Measurements from ENCODE around the gene TNIK. TPM values are rescaled to one million over a fixed set of nuclear protein-coding genes. Genes with fewer than 3 reads are reported as not detected.

The TNIK gene
- total RNA-seq, 1 experiment from 2014 or later, result 0.69 TPM

GRCh38 chr3:171127611-171128010, 332.6 kb downstream of the TNIK start:
- Histone ChIP-seq H3K4me1 (ENCODE audit: insufficient read depth, low read length, poor library complexity, severe bottlenecking) (no peaks in the 10 kb centered on the region), H3K36me3 (ENCODE audit: insufficient read depth, low read length, poor library complexity, severe bottlenecking) (no peaks in the 10 kb centered on the region), H3K4me3 (ENCODE audit: low read depth, low read length, poor library complexity, severe bottlenecking) (no peak overlapping the region), H3K27ac (ENCODE audit: low read depth, low read length, poor library complexity, severe bottlenecking) (no peak overlapping the region), H3K27me3 (replicated peaks; ENCODE audit: insufficient read depth, low read depth, low read length, poor library complexity) (no peaks in the 10 kb centered on the region), H3K9me3 (ENCODE audit: low read depth, low read length, poor library complexity, severe bottlenecking) (no peaks in the 10 kb centered on the region)
- BruUV-seq (replicated peaks), result no TSS peak
- TF ChIP-seq EZH2 (IDR thresholded peaks at IDR 0.05; ENCODE audit: borderline replicate concordance, low read depth, low read length, poor library complexity, severe bottlenecking), result no peak
- TF ChIP-seq, protein P1, sequence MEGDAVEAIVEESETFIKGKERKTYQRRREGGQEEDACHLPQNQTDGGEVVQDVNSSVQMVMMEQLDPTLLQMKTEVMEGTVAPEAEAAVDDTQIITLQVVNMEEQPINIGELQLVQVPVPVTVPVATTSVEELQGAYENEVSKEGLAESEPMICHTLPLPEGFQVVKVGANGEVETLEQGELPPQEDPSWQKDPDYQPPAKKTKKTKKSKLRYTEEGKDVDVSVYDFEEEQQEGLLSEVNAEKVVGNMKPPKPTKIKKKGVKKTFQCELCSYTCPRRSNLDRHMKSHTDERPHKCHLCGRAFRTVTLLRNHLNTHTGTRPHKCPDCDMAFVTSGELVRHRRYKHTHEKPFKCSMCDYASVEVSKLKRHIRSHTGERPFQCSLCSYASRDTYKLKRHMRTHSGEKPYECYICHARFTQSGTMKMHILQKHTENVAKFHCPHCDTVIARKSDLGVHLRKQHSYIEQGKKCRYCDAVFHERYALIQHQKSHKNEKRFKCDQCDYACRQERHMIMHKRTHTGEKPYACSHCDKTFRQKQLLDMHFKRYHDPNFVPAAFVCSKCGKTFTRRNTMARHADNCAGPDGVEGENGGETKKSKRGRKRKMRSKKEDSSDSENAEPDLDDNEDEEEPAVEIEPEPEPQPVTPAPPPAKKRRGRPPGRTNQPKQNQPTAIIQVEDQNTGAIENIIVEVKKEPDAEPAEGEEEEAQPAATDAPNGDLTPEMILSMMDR (conservative IDR thresholded peaks at IDR 0.05; ENCODE audit: low read depth, low read length), result no peak
- intact Hi-C loops (cut with micrococcal nuclease; ENCODE audit: unreplicated experiment), result no loop called here
- no peak for DNase-seq (ENCODE audit: low spot score)
- CTCF ChIA-PET, result no interaction called here
- POLR2A ChIA-PET (ENCODE audit: low non-redundant PET), result no interaction called here

DNA sequence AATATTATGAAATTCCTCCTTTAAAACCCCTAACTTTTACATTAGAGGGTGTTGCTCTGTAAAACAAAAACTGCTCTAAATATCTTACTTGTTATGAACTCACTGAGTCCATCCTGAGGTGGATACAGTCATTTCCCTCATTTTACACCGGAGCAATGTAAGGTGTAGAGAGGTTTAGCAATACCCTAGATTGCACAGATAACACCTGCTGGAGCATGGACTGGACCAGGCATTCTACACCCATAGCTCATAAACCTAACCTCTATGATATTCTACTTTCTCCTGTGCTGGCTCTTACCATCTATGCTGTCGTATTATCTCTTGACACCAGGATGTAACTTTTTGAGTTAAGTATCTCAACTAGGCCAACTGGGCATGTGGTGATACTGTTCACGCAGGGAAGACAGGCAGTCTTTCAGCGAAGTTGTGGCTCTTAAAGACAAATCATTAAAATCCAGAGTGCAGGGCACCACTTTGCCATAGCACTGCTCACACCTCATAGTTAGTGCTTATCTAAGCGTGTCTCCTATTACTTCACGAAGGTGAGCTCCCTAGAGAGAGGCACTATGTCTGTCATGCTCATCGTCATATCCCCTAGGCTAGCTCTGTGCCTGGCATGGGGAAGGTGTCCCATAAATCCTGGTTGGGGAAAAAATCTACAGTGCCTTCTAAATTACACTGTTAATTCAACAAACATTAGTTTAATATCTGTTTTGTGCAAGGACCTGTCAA, 333.6 kb downstream of the TNIK start:
- Histone ChIP-seq H3K36me3 (ENCODE audit: insufficient read depth, low read length, poor library complexity, severe bottlenecking) (no peaks in the 10 kb centered on the region), H3K27ac (ENCODE audit: low read depth, low read length, poor library complexity, severe bottlenecking) (no peak overlapping the region), H3K27me3 (replicated peaks; ENCODE audit: insufficient read depth, low read depth, low read length, poor library complexity) (no peaks in the 10 kb centered on the region), H3K4me3 (ENCODE audit: low read depth, low read length, poor library complexity, severe bottlenecking) (no peak overlapping the region), H3K9me3 (ENCODE audit: low read depth, low read length, poor library complexity, severe bottlenecking) (no peaks in the 10 kb centered on the region), H3K4me1 (ENCODE audit: insufficient read depth, low read length, poor library complexity, severe bottlenecking) (no peaks in the 10 kb centered on the region)
- POLR2A ChIA-PET (ENCODE audit: low non-redundant PET), result interaction anchor here (0.5 kb wide), 1 partner anchor 1429 kb away, joined by 3 read pairs; no protein-coding TSS in a partner anchor
- CTCF ChIA-PET, result no interaction called here
- intact Hi-C loops (cut with micrococcal nuclease; ENCODE audit: unreplicated experiment), result no loop called here
- no peak for DNase-seq (ENCODE audit: low spot score)
- no peak for TF ChIP-seq EZH2 (IDR thresholded peaks at IDR 0.05; ENCODE audit: borderline replicate concordance, low read depth, low read length, poor library complexity, severe bottlenecking)
- TF ChIP-seq, protein P1 (conservative IDR thresholded peaks at IDR 0.05; ENCODE audit: low read depth, low read length), result no peak
- BruUV-seq (replicated peaks), result no TSS peak

- no peaks in the 10 kb centered on the region for H3K36me3 ChIP-seq (ENCODE audit: insufficient read depth, low read length, poor library complexity, severe bottlenecking)
- H3K27ac ChIP-seq (ENCODE audit: low read depth, low read length, poor library complexity, severe bottlenecking), result no peak overlapping the region
- no TSS peak for BruUV-seq (replicated peaks)
- H3K27me3 ChIP-seq (replicated peaks; ENCODE audit: insufficient read depth, low read depth, low read length, poor library complexity), result no peaks in the 10 kb centered on the region
- DNase-seq (ENCODE audit: low spot score), result no peak
- no peak overlapping the region for H3K4me3 ChIP-seq (ENCODE audit: low read depth, low read length, poor library complexity, severe bottlenecking)
- intact Hi-C loops (cut with micrococcal nuclease; ENCODE audit: unreplicated experiment), result no loop called here
- TF ChIP-seq, protein P1 (conservative IDR thresholded peaks at IDR 0.05; ENCODE audit: low read depth, low read length), result no peak
- no peak for TF ChIP-seq EZH2 (IDR thresholded peaks at IDR 0.05; ENCODE audit: borderline replicate concordance, low read depth, low read length, poor library complexity, severe bottlenecking)
- ChIA-PET CTCF (no interaction called here), POLR2A (ENCODE audit: low non-redundant PET) (no interaction called here)
- no peaks in the 10 kb centered on the region for H3K9me3 ChIP-seq (ENCODE audit: low read depth, low read length, poor library complexity, severe bottlenecking)
- no peaks in the 10 kb centered on the region for H3K4me1 ChIP-seq (ENCODE audit: insufficient read depth, low read length, poor library complexity, severe bottlenecking)
Observed at GRCh38 chr3:171125010-171125409, 335.2 kb downstream of the TNIK start.

Measured in A673 (cell line).